GM23248 (cell line): ENCODE measurements around the gene JAGN1. TPM values are rescaled to one million over a fixed set of nuclear protein-coding genes. Genes with fewer than 3 reads are reported as not detected.
"Not testable (repeated sequence)": the region's sequence is repeated elsewhere in the genome, so short reads cannot be mapped to it uniquely, and the experiment has no call there.

Experiments used
- DNase-seq: peaks from one replicate; pipeline ENCODE4 v3.0.0-alpha.2; 2015
- H2AFZ ChIP-seq: fragments of 200-600 bp; sonication (generic); 2 replicates; pipeline ENCODE4 v1.6.1; 2016; ENCODE audit warnings: antibody characterized with exemption
- H3F3A ChIP-seq: fragments of 200-600 bp; sonication (generic); 2 replicates; pipeline ENCODE4 v1.6.1; 2016; ENCODE audit warnings: mild to moderate bottlenecking, antibody characterized with exemption, mixed run types; ENCODE audit not compliant: insufficient read depth
- H3K27ac ChIP-seq: fragments of 200-600 bp; sonication (generic); 2 replicates; pipeline ENCODE4 v1.5.1; 2016; ENCODE audit warnings: mild to moderate bottlenecking
- H3K27me3 ChIP-seq: fragments of 200-600 bp; sonication (generic); replicated peaks from 2 replicates; pipeline ENCODE4 v1.6.1; 2016; ENCODE audit warnings: mild to moderate bottlenecking; ENCODE audit not compliant: insufficient read depth
- H3K36me3 ChIP-seq: fragments of 200-600 bp; sonication (generic); 2 replicates; pipeline ENCODE4 v1.6.1; 2016; ENCODE audit warnings: low read depth, mild to moderate bottlenecking
- H3K4me1 ChIP-seq: fragments of 200-600 bp; sonication (generic); 2 replicates; pipeline ENCODE4 v1.6.1; 2016; ENCODE audit warnings: mild to moderate bottlenecking; ENCODE audit not compliant: insufficient read depth
- H3K4me2 ChIP-seq: fragments of 200-600 bp; sonication (generic); one replicate; pipeline ENCODE4 v1.6.1; 2016; ENCODE audit warnings: mild to moderate bottlenecking; ENCODE audit not compliant: unreplicated experiment
- H3K4me3 ChIP-seq: fragments of 200-600 bp; sonication (generic); 2 replicates; pipeline ENCODE4 v1.5.1; 2016; ENCODE audit warnings: mild to moderate bottlenecking
- H3K79me2 ChIP-seq: fragments of 200-600 bp; sonication (generic); 2 replicates; pipeline ENCODE4 v1.6.1; 2016; ENCODE audit warnings: mild to moderate bottlenecking; ENCODE audit not compliant: insufficient read depth
- H3K9ac ChIP-seq: fragments of 200-600 bp; sonication (generic); 2 replicates; pipeline ENCODE4 v1.6.1; 2016; ENCODE audit warnings: mild to moderate bottlenecking
- H3K9me2 ChIP-seq: fragments of 200-600 bp; sonication (generic); 2 replicates; pipeline ENCODE4 v1.6.1; 2016; ENCODE audit warnings: mixed run types, mild to moderate bottlenecking, moderate library complexity; ENCODE audit not compliant: insufficient read depth
- H3K9me3 ChIP-seq: fragments of 200-600 bp; sonication (generic); one replicate; pipeline ENCODE4 v1.6.1; 2017; ENCODE audit warnings: low read depth
- H4K20me1 ChIP-seq: fragments of 200-600 bp; sonication (generic); 2 replicates; pipeline ENCODE4 v1.6.0; 2016; ENCODE audit not compliant: insufficient read depth
- EZH2 ChIP-seq: fragments of 200-600 bp; sonication (generic); IDR thresholded peaks from 2 replicates; pipeline ENCODE4 v1.6.1; 2018; ENCODE audit warnings: antibody characterized with exemption, mild to moderate bottlenecking; ENCODE audit not compliant: insufficient read depth, poor library complexity, severe bottlenecking
- EZH2phosphoT487 ChIP-seq: fragments of 200-600 bp; sonication (generic); IDR thresholded peaks from 2 replicates; pipeline ENCODE4 v1.6.1; 2018; ENCODE audit warnings: antibody characterized with exemption, moderate library complexity, mild to moderate bottlenecking, low read depth; ENCODE audit not compliant: insufficient read depth
- whole genome bisulfite sequencing, 2 experiments: methylation state at CpG; one replicate each; pipeline ENCODE4 v1.1.6; 2015 to 2017; ENCODE audit warnings: low lambda C conversion rate in 2 of 2, low coverage in 1 of 2; ENCODE audit errors: missing lambda C conversion rate in 2 of 2; 5-methylcytosine and 5-hydroxymethylcytosine counted together
- in situ Hi-C: fragments of 300-500 bp; cut with MboI; formaldehyde crosslinking; loops from 2 replicates; pipeline ENCODE4 v1.15.0; 2020
- polyA plus RNA-seq: library from polyadenylated mRNA; unstranded; fragments of >200 nt; fragmentation: Nextera tagmentation; extraction: Ambion mirVana; gene quantifications from 2 replicates; pipeline ENCODE4 v1.2.1, GENCODE V29; 2016
- total RNA-seq: library from RNA; depleted of rRNA; stranded (reverse); fragments of >200 nt; shearing (Covaris generic); gene quantifications from 2 replicates; pipeline ENCODE4 v1.2.3, GENCODE V29; 2014

Gene JAGN1
- total and polyA plus RNA-seq, 2 experiments from 2014 or later, result 35.7 to 45.3 TPM

- in situ Hi-C loops, result no loop called here
- H3F3A ChIP-seq, result no peaks in the 10 kb centered on the region
- H4K20me1 ChIP-seq, result no peaks in the 10 kb centered on the region
- H3K4me2 ChIP-seq, result no peak overlapping the region
- DNase-seq, result no peak
- H3K9me2 ChIP-seq, result no peaks in the 10 kb centered on the region
- no peak overlapping the region for H3K9ac ChIP-seq
- H3K36me3 ChIP-seq, result no peaks in the 10 kb centered on the region
- no peaks in the 10 kb centered on the region for H3K79me2 ChIP-seq
- H3K9me3 ChIP-seq, result no peaks in the 10 kb centered on the region
- peaks cover 4% of the 10 kb centered on the region; the same call in 1 of the 2 replicates for H3K4me1 ChIP-seq
- H3K27ac ChIP-seq, result no peak overlapping the region
- no peak for TF ChIP-seq EZH2
- TF ChIP-seq EZH2phosphoT487, result no peak
- H2AFZ ChIP-seq, result no peak overlapping the region
- no peak overlapping the region for H3K4me3 ChIP-seq
- H3K27me3 ChIP-seq, result no peaks in the 10 kb centered on the region
Observed at GRCh38 chr3:9875448-9875847, 15.0 kb upstream of the JAGN1 start.

- H3K27me3 ChIP-seq, H3K4me2 ChIP-seq, H3K9ac ChIP-seq, H3K4me1 ChIP-seq, in situ Hi-C loops, H3K9me3 ChIP-seq, H3K36me3 ChIP-seq, H4K20me1 ChIP-seq, H2AFZ ChIP-seq, DNase-seq, H3F3A ChIP-seq, H3K27ac ChIP-seq, H3K79me2 ChIP-seq, H3K4me3 ChIP-seq, H3K9me2 ChIP-seq: not testable (repeated sequence)
- 56 to 69% methylated on average over 4 of the region's 4 CpGs for WGBS, 2 experiments
Observed at GRCh38 chr3:9876255-9876654, 14.2 kb upstream of the JAGN1 start.

- H3K4me2 ChIP-seq, result no peak overlapping the region
- H3K9me3 ChIP-seq, result no peaks in the 10 kb centered on the region
- H3K9me2 ChIP-seq, result no peaks in the 10 kb centered on the region
- H3K27me3 ChIP-seq, result no peaks in the 10 kb centered on the region
- H3K4me3 ChIP-seq, result no peak overlapping the region
- TF ChIP-seq EZH2 (no peak), EZH2phosphoT487 (no peak)
- no peaks in the 10 kb centered on the region; the same call in 1 of the 2 replicates for H3K4me1 ChIP-seq
- WGBS, 2 experiments, result 75 to 79% methylated on average over 9 to 12 of the region's 12 CpGs
- H3K36me3 ChIP-seq, result no peaks in the 10 kb centered on the region
- H3K9ac ChIP-seq, result no peak overlapping the region
- H2AFZ ChIP-seq, result no peak overlapping the region
- no peak for DNase-seq
- no peaks in the 10 kb centered on the region for H3F3A ChIP-seq
- H3K79me2 ChIP-seq, result no peaks in the 10 kb centered on the region
- H4K20me1 ChIP-seq, result no peaks in the 10 kb centered on the region
- in situ Hi-C loops, result no loop called here
- H3K27ac ChIP-seq, result no peak overlapping the region
Observed at GRCh38 chr3:9876991-9877390, 13.4 kb upstream of the JAGN1 start.

- in situ Hi-C loops, result no loop called here
- Histone ChIP-seq H3K4me2 (no peak overlapping the region), H3K36me3 (no peaks in the 10 kb centered on the region), H3K27me3 (no peaks in the 10 kb centered on the region), H3K9me3 (no peaks in the 10 kb centered on the region), H3K79me2 (no peaks in the 10 kb centered on the region), H3K27ac (no peak overlapping the region), H3K9ac (no peak overlapping the region), H3K4me3 (no peak overlapping the region), H3F3A (peaks cover 6% of the 10 kb centered on the region), H3K9me2 (no peaks in the 10 kb centered on the region), H3K4me1 (peaks cover 3% of the 10 kb centered on the region), H4K20me1 (no peaks in the 10 kb centered on the region), H2AFZ (no peak overlapping the region)
- no peak for DNase-seq
- TF ChIP-seq EZH2phosphoT487 (no peak), EZH2 (no peak)
- 65 to 68% methylated on average over 4 to 5 of the region's 5 CpGs for WGBS, 2 experiments
Observed at GRCh38 chr3:9878700-9879099, 11.7 kb upstream of the JAGN1 start.

- no peaks in the 10 kb centered on the region for H4K20me1 ChIP-seq
- H3K4me3 ChIP-seq, result no peak within 1 kb of the TSS
- H3F3A ChIP-seq, result peaks cover 15% of the 10 kb centered on the region
- no peak within 1 kb of the TSS; the same call in 1 of the 2 replicates for H2AFZ ChIP-seq
- H3K79me2 ChIP-seq, result no peaks in the 10 kb centered on the region
- TF ChIP-seq EZH2, result no peak
- TF ChIP-seq EZH2phosphoT487, result no peak
- H3K9me3 ChIP-seq, result no peaks in the 10 kb centered on the region
- H3K27me3 ChIP-seq, result no peaks in the 10 kb centered on the region
- no peak for DNase-seq
- H3K9me2 ChIP-seq, result no peaks in the 10 kb centered on the region
- in situ Hi-C loops, result no loop called here
- H3K9ac ChIP-seq, result no peak within 1 kb of the TSS
- H3K36me3 ChIP-seq, result no peaks in the 10 kb centered on the region
- H3K27ac ChIP-seq, result no peak within 1 kb of the TSS
- H3K4me1 ChIP-seq, result peaks cover 15% of the 10 kb centered on the region
- 90 to 93% methylated on average over 6 to 7 of the region's 7 CpGs for WGBS, 2 experiments
- no peak within 1 kb of the TSS for H3K4me2 ChIP-seq
Observed at GRCh38 chr3:9879830-9880549, 10.4 kb upstream of the JAGN1 start, which contains the start of gene CIDEC. Gene CIDEC (minus strand): TSS chr3:9880253. CDS start chr3:9878486, 1,767 bp downstream.
